Endothelial cell of umbilical vein (primary cell): ENCODE results near the gene MROH2A. TPM values are rescaled to one million over a fixed set of nuclear protein-coding genes. Genes with fewer than 3 reads are reported as not detected.

Source experiments
- BruUV-seq: library from RNA; stranded (reverse); fragments of 400-500 nt; replicated peaks from 2 replicates; lab custom pipeline; 2021; lab: Mats Ljungman, UMichigan
- CTCF ChIA-PET: fragments of 300-600, 350-600 bp; sonication (Branson Sonifier 250); formaldehyde crosslinking; loops from one replicate; lab custom pipeline; 2021; ENCODE audit warnings: antibody characterized with exemption, inconsistent platforms; lab: Charles Lee
- POLR2A ChIA-PET: fragments of 300-600, 350-600 bp; sonication (Branson Sonifier 250); formaldehyde crosslinking; loops from one replicate; lab custom pipeline; 2021; ENCODE audit warnings: antibody characterized with exemption, inconsistent platforms; lab: Charles Lee
- DNase-seq: peaks from one replicate; pipeline ENCODE4 v3.0.0-alpha.2; 2011; ENCODE audit warnings: low read depth, low spot score
- FAIRE-seq: peaks from 2 replicates; lab custom pipeline; 2011; peaks lifted over from hg19 to GRCh38; lab: Jason Lieb, UNC
- H2AFZ ChIP-seq: 2 replicates; pipeline ENCODE4 v1.6.0; 2012; ENCODE audit warnings: low read depth, low read length, control low read depth, inconsistent platforms
- H3K27ac ChIP-seq: 2 replicates; pipeline ENCODE4 v1.5.1; 2011; ENCODE audit warnings: low read depth, mild to moderate bottlenecking, control low read depth, low read length, moderate library complexity; ENCODE audit not compliant: insufficient read depth
- H3K27me3 ChIP-seq, 2 experiments: 2 replicates each; pipeline versions ENCODE4 v1.6.0 to v1.6.1; 2011; ENCODE audit warnings: low read length in 2 of 2, mixed read lengths in 1 of 2; ENCODE audit not compliant: control insufficient read depth in 2 of 2, insufficient read depth in 2 of 2
- H3K36me3 ChIP-seq, 2 experiments: 2 replicates in 1 of 2; 3 replicates in 1 of 2; pipeline ENCODE4 v1.5.1; 2011; ENCODE audit warnings: low read length in 2 of 2, mild to moderate bottlenecking in 1 of 2, moderate library complexity in 1 of 2; ENCODE audit not compliant: control insufficient read depth in 2 of 2, insufficient read depth in 2 of 2; ENCODE audit errors: extremely low read depth in 1 of 2
- H3K4me1 ChIP-seq: 3 replicates; pipeline ENCODE4 v1.5.1; 2011; ENCODE audit warnings: mild to moderate bottlenecking, low read length; ENCODE audit not compliant: control insufficient read depth, insufficient read depth; ENCODE audit errors: extremely low read depth
- H3K4me2 ChIP-seq: 2 replicates; pipeline ENCODE4 v1.6.1; 2011; ENCODE audit warnings: low read length, control low read depth, mixed read lengths; ENCODE audit not compliant: insufficient read depth
- H3K4me3 ChIP-seq, 3 experiments: fragments of 200-600 bp in 1 of 3; sonication (generic), shearing (Covaris generic) in 1 of 3; replicated peaks in 1 of 3; 2 replicates each; pipeline ENCODE4 v1.5.1; 2011 to 2016; ENCODE audit warnings: control low read depth in 3 of 3, low read length in 3 of 3, mild to moderate bottlenecking in 2 of 3, inconsistent platforms in 1 of 3, low read depth in 1 of 3, moderate library complexity in 1 of 3; ENCODE audit not compliant: insufficient read depth in 1 of 3
- H3K79me2 ChIP-seq: 2 replicates; pipeline ENCODE4 v1.6.0; 2012; ENCODE audit warnings: low read length, inconsistent platforms; ENCODE audit not compliant: control insufficient read depth, insufficient read depth
- H3K9ac ChIP-seq: replicated peaks from 2 replicates; pipeline ENCODE3; 2011; ENCODE audit warnings: low read length, control low read depth; ENCODE audit not compliant: insufficient read depth; ENCODE audit errors: extremely low read depth
- H3K9me1 ChIP-seq: replicated peaks from 3 replicates; pipeline ENCODE4 v1.6.0; 2011; ENCODE audit warnings: mild to moderate bottlenecking, low read length; ENCODE audit not compliant: control insufficient read depth, insufficient read depth; ENCODE audit errors: extremely low read depth
- H3K9me3 ChIP-seq: replicated peaks from 2 replicates; pipeline ENCODE4 v1.5.1; 2012; ENCODE audit warnings: low read length, inconsistent platforms; ENCODE audit not compliant: control insufficient read depth, insufficient read depth
- H4K20me1 ChIP-seq: replicated peaks from 2 replicates; pipeline ENCODE3; 2011; ENCODE audit warnings: mild to moderate bottlenecking, low read length; ENCODE audit not compliant: control insufficient read depth, insufficient read depth; ENCODE audit errors: extremely low read depth
- FOS ChIP-seq: IDR thresholded peaks from 2 replicates; pipeline ENCODE4 v1.6.1; 2011; ENCODE audit warnings: mild to moderate bottlenecking, low read length, moderate library complexity, borderline replicate concordance; ENCODE audit not compliant: insufficient read depth
- MYC ChIP-seq: IDR thresholded peaks from one replicate; pipeline ENCODE4 v1.6.1; 2011; ENCODE audit warnings: mild to moderate bottlenecking, low read depth, low read length
- dilution Hi-C: fragments of 300-500 bp; cut with MboI; formaldehyde crosslinking; loops from one replicate; pipeline ENCODE4 v1.15.0; 2019; ENCODE audit warnings: low sequenced_read_pairs; ENCODE audit not compliant: extremely low pct_ligation_motif_present
- intact Hi-C: fragments of 100-400 bp; cut with micrococcal nuclease; formaldehyde crosslinking; loops from one replicate; pipeline ENCODE4 v1.10.0; 2022
- polyA plus RNA-seq, 4 experiments: library from polyadenylated mRNA; depleted of rRNA in 3 of 4; stranded (reverse) in 3 of 4; unstranded in 1 of 4; fragments of >200 nt; gene quantifications; 2 replicates each; pipeline versions ENCODE4 v1.2.1 to v1.2.3, GENCODE V29; 2011 to 2012; ENCODE audit warnings: missing spikeins in 1 of 4
- total RNA-seq: library from RNA; stranded (reverse); gene quantifications from 2 replicates; pipeline ENCODE4 v1.2.3, GENCODE V29; 2021
- TF ChIP-seq, protein P1 (sequence below), 2 donors: IDR thresholded peaks; 1 replicate in 1 of 2; 2 replicates in 1 of 2; pipeline ENCODE4 v1.5.1; 2011; ENCODE audit warnings: low read length in 2 of 2, mild to moderate bottlenecking in 2 of 2, moderate library complexity in 2 of 2, control low read depth in 1 of 2, inconsistent platforms in 1 of 2, low read depth in 1 of 2; ENCODE audit not compliant: insufficient read depth in 1 of 2; ENCODE audit errors: extremely low read depth in 1 of 2

The MROH2A gene
- total and polyA plus RNA-seq, 2 donors (not counting 3 experiments of a cell fraction or from before 2014, with no cell fraction given): not detected

- no TSS peak for BruUV-seq
- Histone ChIP-seq H3K9me1 (no peaks in the 10 kb centered on the region), H3K9ac (no peak overlapping the region), H3K4me3 (no peak overlapping the region), H3K9me3 (no peaks in the 10 kb centered on the region), H3K36me3 (peaks cover 0 to 13% of the 10 kb centered on the region in 2 experiments), H3K79me2 (peaks cover 23% of the 10 kb centered on the region), H3K27me3 (no peaks in the 10 kb centered on the region), H4K20me1 (no peaks in the 10 kb centered on the region), H2AFZ (no peak overlapping the region), H3K4me1 (no peaks in the 10 kb centered on the region), H3K27ac (no peak overlapping the region), H3K4me2 (no peak overlapping the region)
- dilution Hi-C loops (no loop called here), intact Hi-C loops (loop anchor here (1.0 to 10.0 kb wide), 3 partner anchors 21 to 548 kb away; partner anchors contain the start of gene HJURP)
- TF ChIP-seq, protein P1, sequence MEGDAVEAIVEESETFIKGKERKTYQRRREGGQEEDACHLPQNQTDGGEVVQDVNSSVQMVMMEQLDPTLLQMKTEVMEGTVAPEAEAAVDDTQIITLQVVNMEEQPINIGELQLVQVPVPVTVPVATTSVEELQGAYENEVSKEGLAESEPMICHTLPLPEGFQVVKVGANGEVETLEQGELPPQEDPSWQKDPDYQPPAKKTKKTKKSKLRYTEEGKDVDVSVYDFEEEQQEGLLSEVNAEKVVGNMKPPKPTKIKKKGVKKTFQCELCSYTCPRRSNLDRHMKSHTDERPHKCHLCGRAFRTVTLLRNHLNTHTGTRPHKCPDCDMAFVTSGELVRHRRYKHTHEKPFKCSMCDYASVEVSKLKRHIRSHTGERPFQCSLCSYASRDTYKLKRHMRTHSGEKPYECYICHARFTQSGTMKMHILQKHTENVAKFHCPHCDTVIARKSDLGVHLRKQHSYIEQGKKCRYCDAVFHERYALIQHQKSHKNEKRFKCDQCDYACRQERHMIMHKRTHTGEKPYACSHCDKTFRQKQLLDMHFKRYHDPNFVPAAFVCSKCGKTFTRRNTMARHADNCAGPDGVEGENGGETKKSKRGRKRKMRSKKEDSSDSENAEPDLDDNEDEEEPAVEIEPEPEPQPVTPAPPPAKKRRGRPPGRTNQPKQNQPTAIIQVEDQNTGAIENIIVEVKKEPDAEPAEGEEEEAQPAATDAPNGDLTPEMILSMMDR (IDR thresholded peaks at IDR 0.05; ENCODE audit: extremely low read depth in 1 of 2, insufficient read depth in 1 of 2, low read depth in 1 of 2, low read length in 2 of 2): peak in 1 of 2 donors; percentile 42
- TF ChIP-seq FOS: no peak
- DNase-seq (peak; percentile 30), FAIRE-seq (no peak)
- POLR2A ChIA-PET: no interaction called here
- CTCF ChIA-PET: interaction anchor here (0.8 to 4.0 kb wide), 11 partner anchors 10 to 712 kb away, joined by 3 to 54 read pairs (median 5); partner anchors contain the start of gene DGKD
Observed at GRCh38 chr2:233832869-233833311, 54.8 kb downstream of the MROH2A start.

DNA sequence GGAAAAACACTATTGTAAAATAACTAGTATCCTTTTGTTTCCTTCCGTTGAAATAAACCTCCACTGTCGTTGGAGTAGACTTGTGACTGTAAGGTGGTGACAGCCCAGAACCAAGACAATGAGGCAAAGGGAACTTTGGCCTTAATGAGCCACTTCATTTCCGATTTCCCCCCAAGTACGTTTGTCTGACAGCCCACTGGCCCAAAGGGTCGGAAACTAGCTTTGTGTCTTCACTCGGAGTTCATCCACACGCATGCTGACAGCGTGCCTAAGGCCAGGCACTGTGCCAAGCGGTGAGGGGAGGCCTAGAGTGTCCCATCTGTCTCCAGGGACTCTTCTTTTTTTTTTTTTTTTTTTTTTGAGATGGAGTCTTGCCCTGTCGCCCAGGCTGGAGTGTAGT lies 55.2 kb downstream of the MROH2A start:
- Histone ChIP-seq H3K4me2 (no peak overlapping the region), H3K9me3 (no peaks in the 10 kb centered on the region), H3K27ac (no peak overlapping the region), H3K36me3 (peaks cover 0 to 15% of the 10 kb centered on the region in 2 experiments), H3K79me2 (peaks cover 28% of the 10 kb centered on the region), H3K9me1 (no peaks in the 10 kb centered on the region), H3K9ac (no peak overlapping the region), H3K4me3 (no peak overlapping the region), H4K20me1 (no peaks in the 10 kb centered on the region), H3K4me1 (no peaks in the 10 kb centered on the region), H3K27me3 (no peaks in the 10 kb centered on the region), H2AFZ (no peak overlapping the region)
- intact Hi-C loops: loop anchor here (1.0 to 10.0 kb wide), 2 partner anchors 21 to 549 kb away; partner anchors contain the start of gene HJURP
- ChIA-PET CTCF (interaction anchor here (1.1 to 4.0 kb wide), 8 partner anchors 9 to 480 kb away, joined by 3 to 54 read pairs (median 6); partner anchors contain the start of gene DGKD), POLR2A (no interaction called here)
- FAIRE-seq (no peak), DNase-seq (no peak)
- dilution Hi-C loops: no loop called here
- no peak for TF ChIP-seq FOS
- no peak for TF ChIP-seq MYC
- no TSS peak for BruUV-seq
